ENCODE measurements around the gene HLCS. TPM values are rescaled to one million over a fixed set of nuclear protein-coding genes. Genes with fewer than 3 reads are reported as not detected.

Gene HLCS
- total and polyA plus RNA-seq, 2 experiments from 2014 or later = 12.4 to 20.1 TPM

- no peak for TF ChIP-seq CTCF (IDR thresholded peaks at IDR 0.05; ENCODE audit: low read depth, low read length)
- H3K9me3 ChIP-seq (ENCODE audit: low read depth) = no peaks in the 10 kb centered on the region
- H3K36me3 ChIP-seq = no peaks in the 10 kb centered on the region
- no peak overlapping the region for H3K4me3 ChIP-seq
- no peak overlapping the region for H3K27ac ChIP-seq
- H3K27me3 ChIP-seq = no peaks in the 10 kb centered on the region
- H3K4me1 ChIP-seq (ENCODE audit: low read depth) = no peaks in the 10 kb centered on the region
- no peak for DNase-seq (ENCODE audit: low read depth in 1 of 2, low spot score in 1 of 2)
Measured at GRCh38 chr21:36949171-36950141, 17.0 kb downstream of the HLCS start.

- Histone ChIP-seq H3K36me3 (no peaks in the 10 kb centered on the region), H3K4me1 (ENCODE audit: low read depth) (no peaks in the 10 kb centered on the region), H3K4me3 (no peak overlapping the region), H3K27ac (no peak overlapping the region), H3K9me3 (ENCODE audit: low read depth) (no peaks in the 10 kb centered on the region), H3K27me3 (no peaks in the 10 kb centered on the region)
- DNase-seq (ENCODE audit: low read depth in 1 of 2, low spot score in 1 of 2) = peak in 1 of 2 donors; percentile 64
- no peak for TF ChIP-seq CTCF (IDR thresholded peaks at IDR 0.05; ENCODE audit: low read depth, low read length)
Measured at GRCh38 chr21:36948686-36949085, 17.8 kb downstream of the HLCS start.

GRCh38 chr21:36946949-36947356, 19.5 kb downstream of the HLCS start:
- Histone ChIP-seq H3K9me3 (ENCODE audit: low read depth) (no peaks in the 10 kb centered on the region), H3K4me1 (ENCODE audit: low read depth) (no peaks in the 10 kb centered on the region), H3K4me3 (no peak overlapping the region), H3K27ac (no peak overlapping the region), H3K36me3 (no peaks in the 10 kb centered on the region), H3K27me3 (no peaks in the 10 kb centered on the region)
- DNase-seq (ENCODE audit: low read depth in 1 of 2, low spot score in 1 of 2) = no peak
- no peak for TF ChIP-seq CTCF (IDR thresholded peaks at IDR 0.05; ENCODE audit: low read depth, low read length)

GRCh38 chr21:36945496-36946138, 20.9 kb downstream of the HLCS start:
- TF ChIP-seq CTCF (IDR thresholded peaks at IDR 0.05; ENCODE audit: low read depth, low read length) = no peak
- H3K36me3 ChIP-seq = no peaks in the 10 kb centered on the region
- H3K4me1 ChIP-seq (ENCODE audit: low read depth) = no peaks in the 10 kb centered on the region
- H3K4me3 ChIP-seq = no peak overlapping the region
- DNase-seq (ENCODE audit: low read depth in 1 of 2, low spot score in 1 of 2) = peak in 1 of 2 donors; percentile 72
- no peak overlapping the region for H3K27ac ChIP-seq
- no peaks in the 10 kb centered on the region for H3K27me3 ChIP-seq
- H3K9me3 ChIP-seq (ENCODE audit: low read depth) = no peaks in the 10 kb centered on the region

GRCh38 chr21:36936361-36937135, 29.9 kb downstream of the HLCS start:
- no peak for DNase-seq (ENCODE audit: low read depth in 1 of 2, low spot score in 1 of 2)
- no peak for TF ChIP-seq CTCF (IDR thresholded peaks at IDR 0.05; ENCODE audit: low read depth, low read length)
- Histone ChIP-seq H3K4me3 (no peak overlapping the region), H3K27ac (no peak overlapping the region), H3K4me1 (ENCODE audit: low read depth) (peaks cover 6% of the 10 kb centered on the region), H3K36me3 (no peaks in the 10 kb centered on the region), H3K9me3 (ENCODE audit: low read depth) (no peaks in the 10 kb centered on the region), H3K27me3 (no peaks in the 10 kb centered on the region)
